Fibroblast of lung (primary cell): ENCODE results near the gene CMTM3. TPM values are rescaled to one million over a fixed set of nuclear protein-coding genes. Genes with fewer than 3 reads are reported as not detected.

Experiments
- DNase-seq, 2 donors: peaks; one replicate each; pipeline versions ENCODE4 v3.0.0 to v3.0.0-alpha.2; 2010; ENCODE audit warnings: low read depth in 2 of 2
- H2AFZ ChIP-seq: 2 replicates; pipeline ENCODE4 v1.5.1; 2012; ENCODE audit warnings: low read length, control low read depth, inconsistent platforms
- H3K27ac ChIP-seq: 2 replicates; pipeline ENCODE4 v1.5.1; 2011; ENCODE audit warnings: low read length, control low read depth; ENCODE audit not compliant: insufficient read depth
- H3K27me3 ChIP-seq: 2 replicates; pipeline ENCODE4 v1.5.1; 2011; ENCODE audit warnings: mild to moderate bottlenecking, low read length; ENCODE audit not compliant: control insufficient read depth, insufficient read depth
- H3K36me3 ChIP-seq: 2 replicates; pipeline ENCODE4 v1.5.1; 2011; ENCODE audit warnings: low read length; ENCODE audit not compliant: control insufficient read depth, insufficient read depth
- H3K4me1 ChIP-seq: 2 replicates; pipeline ENCODE4 v1.5.1; 2011; ENCODE audit warnings: low read length; ENCODE audit not compliant: control insufficient read depth, insufficient read depth; ENCODE audit errors: extremely low read depth
- H3K4me2 ChIP-seq: 2 replicates; pipeline ENCODE4 v1.5.1; 2011; ENCODE audit warnings: low read length, control low read depth; ENCODE audit not compliant: insufficient read depth; ENCODE audit errors: extremely low read depth
- H3K4me3 ChIP-seq, 4 experiments: fragments of 200-600 bp in 1 of 4; sonication (generic) in 1 of 4; replicated peaks in 1 of 4; 2 replicates each; pipeline ENCODE4 v1.5.1; 2011 to 2016; ENCODE audit warnings: low read length in 4 of 4, low read depth in 3 of 4, mild to moderate bottlenecking in 3 of 4, control low read depth in 2 of 4, inconsistent platforms in 1 of 4, mixed read lengths in 1 of 4; ENCODE audit not compliant: insufficient read depth in 1 of 4; ENCODE audit errors: control extremely low read depth in 1 of 4
- H3K79me2 ChIP-seq: 2 replicates; pipeline ENCODE4 v1.5.1; 2012; ENCODE audit warnings: mild to moderate bottlenecking, low read length, inconsistent platforms; ENCODE audit not compliant: control insufficient read depth, insufficient read depth
- H3K9ac ChIP-seq: 2 replicates; pipeline ENCODE4 v1.5.1; 2011; ENCODE audit warnings: mild to moderate bottlenecking, low read length, control low read depth; ENCODE audit not compliant: insufficient read depth
- H3K9me3 ChIP-seq: 2 replicates; pipeline ENCODE4 v1.5.1; 2012; ENCODE audit warnings: low read depth, low read length; ENCODE audit not compliant: control insufficient read depth, insufficient read depth
- H4K20me1 ChIP-seq: 2 replicates; pipeline ENCODE4 v1.5.1; 2011; ENCODE audit warnings: low read length; ENCODE audit not compliant: control insufficient read depth, insufficient read depth; ENCODE audit errors: extremely low read depth
- EZH2 ChIP-seq: IDR thresholded peaks from 2 replicates; pipeline ENCODE4 v1.5.1; 2012; ENCODE audit warnings: low read length, control low read depth, mild to moderate bottlenecking; ENCODE audit errors: missing control alignments
- polyA plus RNA-seq, 2 donors: library from polyadenylated mRNA; depleted of rRNA in 1 of 2; stranded (reverse) in 1 of 2; unstranded in 1 of 2; fragments of >200 nt; gene quantifications; 2 replicates each; pipeline ENCODE4 v1.2.1, GENCODE V29; 2011 to 2012; ENCODE audit warnings: missing spikeins in 1 of 2
- total RNA-seq: library from RNA; depleted of rRNA; stranded (reverse); fragments of >200 nt; gene quantifications from 2 replicates; pipeline ENCODE4 v1.2.1, GENCODE V29; 2014
- TF ChIP-seq, protein P1 (sequence below), 2 donors: IDR thresholded peaks in 1 of 2; conservative IDR thresholded peaks in 1 of 2; 1 replicate in 1 of 2; 2 replicates in 1 of 2; pipeline ENCODE4 v1.5.1; 2011 to 2012; ENCODE audit warnings: low read length in 2 of 2, control low read depth in 1 of 2, inconsistent platforms in 1 of 2, low read depth in 1 of 2, mild to moderate bottlenecking in 1 of 2

The CMTM3 gene
- total and polyA plus RNA-seq, 2 donors (not counting 1 experiment from before 2014, with no cell fraction given): 10.1 to 18.6 TPM

- Histone ChIP-seq H3K36me3 (no peaks in the 10 kb centered on the region), H3K27me3 (peaks cover 15% of the 10 kb centered on the region), H3K27ac (no peak overlapping the region), H4K20me1 (no peaks in the 10 kb centered on the region), H3K9me3 (no peaks in the 10 kb centered on the region), H3K9ac (no peak overlapping the region), H2AFZ (no peak overlapping the region), H3K4me1 (peaks cover 7% of the 10 kb centered on the region), H3K4me2 (no peak overlapping the region), H3K4me3 (no peak overlapping the region), H3K79me2 (no peaks in the 10 kb centered on the region)
- TF ChIP-seq, protein P1, sequence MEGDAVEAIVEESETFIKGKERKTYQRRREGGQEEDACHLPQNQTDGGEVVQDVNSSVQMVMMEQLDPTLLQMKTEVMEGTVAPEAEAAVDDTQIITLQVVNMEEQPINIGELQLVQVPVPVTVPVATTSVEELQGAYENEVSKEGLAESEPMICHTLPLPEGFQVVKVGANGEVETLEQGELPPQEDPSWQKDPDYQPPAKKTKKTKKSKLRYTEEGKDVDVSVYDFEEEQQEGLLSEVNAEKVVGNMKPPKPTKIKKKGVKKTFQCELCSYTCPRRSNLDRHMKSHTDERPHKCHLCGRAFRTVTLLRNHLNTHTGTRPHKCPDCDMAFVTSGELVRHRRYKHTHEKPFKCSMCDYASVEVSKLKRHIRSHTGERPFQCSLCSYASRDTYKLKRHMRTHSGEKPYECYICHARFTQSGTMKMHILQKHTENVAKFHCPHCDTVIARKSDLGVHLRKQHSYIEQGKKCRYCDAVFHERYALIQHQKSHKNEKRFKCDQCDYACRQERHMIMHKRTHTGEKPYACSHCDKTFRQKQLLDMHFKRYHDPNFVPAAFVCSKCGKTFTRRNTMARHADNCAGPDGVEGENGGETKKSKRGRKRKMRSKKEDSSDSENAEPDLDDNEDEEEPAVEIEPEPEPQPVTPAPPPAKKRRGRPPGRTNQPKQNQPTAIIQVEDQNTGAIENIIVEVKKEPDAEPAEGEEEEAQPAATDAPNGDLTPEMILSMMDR (conservative IDR thresholded peaks at IDR 0.05 in 1 of 2, IDR thresholded peaks at IDR 0.05 in 1 of 2; ENCODE audit: low read depth in 1 of 2, low read length in 2 of 2): no peak
- TF ChIP-seq EZH2: no peak
- DNase-seq: peak in 1 of 2 donors; percentile 50
Measured at GRCh38 chr16:66574081-66574480, 30.4 kb upstream of the CMTM3 start.

DNA sequence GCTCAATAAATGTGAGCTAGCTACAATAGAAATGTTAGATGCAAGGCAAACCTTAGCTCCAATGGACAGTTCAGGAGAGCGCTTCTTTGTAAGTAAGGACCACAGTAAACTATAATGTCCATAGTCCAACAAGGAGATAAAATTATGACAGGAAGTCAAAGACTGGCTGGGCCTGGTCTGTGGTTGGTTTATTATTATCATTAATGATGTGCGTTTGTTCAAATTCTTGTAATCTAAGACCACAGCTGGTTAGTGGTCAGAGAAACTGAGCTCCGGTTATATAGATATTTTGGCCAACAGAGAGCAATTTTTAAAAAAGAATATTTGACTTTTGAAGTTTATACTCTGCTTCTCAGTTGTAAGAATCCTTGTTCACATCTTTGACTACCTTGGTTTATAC is 30.0 kb upstream of the CMTM3 start:
- Histone ChIP-seq H2AFZ (no peak overlapping the region), H3K79me2 (no peaks in the 10 kb centered on the region), H4K20me1 (no peaks in the 10 kb centered on the region), H3K36me3 (no peaks in the 10 kb centered on the region), H3K4me2 (no peak overlapping the region), H3K27ac (no peak overlapping the region), H3K9ac (no peak overlapping the region), H3K27me3 (peaks cover 19% of the 10 kb centered on the region), H3K9me3 (no peaks in the 10 kb centered on the region), H3K4me1 (peaks cover 3% of the 10 kb centered on the region), H3K4me3 (no peak overlapping the region)
- no peak for DNase-seq
- TF ChIP-seq EZH2: no peak
- TF ChIP-seq, protein P1 (conservative IDR thresholded peaks at IDR 0.05 in 1 of 2, IDR thresholded peaks at IDR 0.05 in 1 of 2; ENCODE audit: low read depth in 1 of 2, low read length in 2 of 2): no peak

GRCh38 chr16:66575060-66575459 is 29.4 kb upstream of the CMTM3 start:
- TF ChIP-seq EZH2: no peak
- TF ChIP-seq, protein P1 (conservative IDR thresholded peaks at IDR 0.05 in 1 of 2, IDR thresholded peaks at IDR 0.05 in 1 of 2; ENCODE audit: low read depth in 1 of 2, low read length in 2 of 2): no peak
- Histone ChIP-seq H3K27me3 (peaks cover 20% of the 10 kb centered on the region), H3K4me3 (no peak overlapping the region)

More at GRCh38 chr16:66575060-66575459, 29.4 kb upstream of the CMTM3 start:
- peaks cover 2% of the 10 kb centered on the region for H3K4me1 ChIP-seq
- H3K4me2 ChIP-seq: no peak overlapping the region
- H3K27ac ChIP-seq: no peak overlapping the region
- H4K20me1 ChIP-seq: no peaks in the 10 kb centered on the region
- H3K9me3 ChIP-seq: no peaks in the 10 kb centered on the region
- no peak for DNase-seq
- no peaks in the 10 kb centered on the region for H3K79me2 ChIP-seq
- H3K9ac ChIP-seq: no peak overlapping the region
- no peak overlapping the region for H2AFZ ChIP-seq
- H3K36me3 ChIP-seq: no peaks in the 10 kb centered on the region
